HepG2 (cell line): ENCODE measurements around the gene LIPC. TPM values are rescaled to one million over a fixed set of nuclear protein-coding genes. Genes with fewer than 3 reads are reported as not detected.

Source experiments
- CCAR2 ChIP-seq: fragments of 200-400 bp; formaldehyde crosslinking; optimal IDR thresholded peaks from 2 replicates; pipeline ENCODE3; 2018; ENCODE audit warnings: low read depth, mild to moderate bottlenecking, low read length, moderate library complexity
- ELF3 ChIP-seq: IDR thresholded peaks from 2 replicates; pipeline ENCODE4 v1.6.1; 2016; ENCODE audit warnings: missing genetic modification reagents, missing compliant biosample characterization
- ETV5 ChIP-seq: IDR thresholded peaks from 2 replicates; pipeline ENCODE4 v1.6.1; 2018; ENCODE audit warnings: missing biosample characterization, missing genetic modification reagents, inconsistent platforms, borderline replicate concordance
- FOXK1 ChIP-seq: sonication (generic); formaldehyde crosslinking; IDR thresholded peaks from 2 replicates; pipeline ENCODE4 v1.4.0; 2020; ENCODE audit warnings: low read depth, missing genetic modification reagents, borderline replicate concordance
- GATAD1 ChIP-seq: IDR thresholded peaks from 2 replicates; pipeline ENCODE4 v1.6.1; 2016; ENCODE audit warnings: missing genetic modification reagents, missing compliant biosample characterization
- HIVEP1 ChIP-seq: sonication (generic); formaldehyde crosslinking; IDR thresholded peaks from 2 replicates; pipeline ENCODE4 v1.4.0; 2020; ENCODE audit warnings: mild to moderate bottlenecking, missing genetic modification reagents
- MYC ChIP-seq: sonication (generic); formaldehyde crosslinking; IDR thresholded peaks from 2 replicates; pipeline ENCODE4 v1.9.0; 2021; ENCODE audit warnings: missing genetic modification reagents, borderline replicate concordance
- RBM39 ChIP-seq: fragments of 200-400 bp; formaldehyde crosslinking; IDR thresholded peaks from one replicate; pipeline ENCODE4 v1.6.1; 2018; ENCODE audit warnings: antibody characterized with exemption, mild to moderate bottlenecking, low read depth, low read length; ENCODE audit not compliant: poor library complexity, severe bottlenecking
- SMYD3 ChIP-seq: sonication (generic); formaldehyde crosslinking; IDR thresholded peaks from 2 replicates; pipeline ENCODE4 v1.8.1; 2023; ENCODE audit warnings: mild to moderate bottlenecking, missing genetic modification reagents
- SP1 ChIP-seq, 2 experiments: fragments of 450-650 bp in 1 of 2; sonication (generic) in 1 of 2; formaldehyde crosslinking in 1 of 2; IDR thresholded peaks; 2 replicates each; pipeline versions ENCODE4 v1.4.0 to v1.6.1; 2016 to 2020; ENCODE audit warnings: missing genetic modification reagents in 1 of 2
- TP53 ChIP-seq: sonication (generic); formaldehyde crosslinking; conservative IDR thresholded peaks from 2 replicates; pipeline ENCODE4 v1.4.0; 2020; ENCODE audit warnings: missing genetic modification reagents
- ZNF12 ChIP-seq: sonication (generic); formaldehyde crosslinking; IDR thresholded peaks from 2 replicates; pipeline ENCODE4 v1.5.0; 2020; ENCODE audit warnings: missing genetic modification reagents
- ZNF451 ChIP-seq: sonication (generic); formaldehyde crosslinking; IDR thresholded peaks from 2 replicates; pipeline ENCODE4 v1.5.0; 2020; ENCODE audit warnings: mild to moderate bottlenecking, missing genetic modification reagents
- ZNF557 ChIP-seq: sonication (generic); formaldehyde crosslinking; IDR thresholded peaks from 2 replicates; pipeline ENCODE4 v1.4.0; 2020; ENCODE audit warnings: missing genetic modification reagents
- ZNF770 ChIP-seq: sonication (generic); formaldehyde crosslinking; IDR thresholded peaks from 2 replicates; pipeline ENCODE4 v1.5.0; 2020; ENCODE audit warnings: mild to moderate bottlenecking, missing genetic modification reagents
- polyA plus RNA-seq, 8 experiments: library from polyadenylated mRNA; depleted of rRNA in 3 of 8; stranded (reverse) in 7 of 8; unstranded in 1 of 8; fragments of >200 nt; fragmentation: Illumina TruSeq in 4 of 8; extraction: Trizol in 4 of 8; gene quantifications; 2 replicates each; pipeline versions ENCODE4 v1.2.1 to v1.2.3, GENCODE V29; 2011 to 2016; ENCODE audit warnings: low read depth in 4 of 8, missing spikeins in 1 of 8, mixed read lengths in 1 of 8; ENCODE audit not compliant: insufficient read depth in 1 of 8
- total RNA-seq, 5 experiments: library from RNA; depleted of rRNA; stranded (reverse); fragments of >200 nt; fragmentation: Illumina TruSeq; extraction: Trizol; gene quantifications; 2 replicates each; pipeline ENCODE4 v1.2.3, GENCODE V29; 2016; ENCODE audit warnings: low read depth in 1 of 5
- TF ChIP-seq, protein P1 (sequence below): sonication (generic); formaldehyde crosslinking; IDR thresholded peaks from 2 replicates; pipeline ENCODE4 v1.4.0; 2020; ENCODE audit warnings: missing genetic modification reagents
- TF ChIP-seq, protein P2 (sequence below): sonication (generic); formaldehyde crosslinking; IDR thresholded peaks from 2 replicates; pipeline ENCODE4 v1.4.0; 2020; ENCODE audit warnings: missing genetic modification reagents, borderline replicate concordance
- TF ChIP-seq, protein P3 (sequence below): sonication (generic); formaldehyde crosslinking; IDR thresholded peaks from 2 replicates; pipeline ENCODE4 v1.8.0; 2022; ENCODE audit warnings: mild to moderate bottlenecking, missing genetic modification reagents, moderate library complexity

The LIPC gene
- total and polyA plus RNA-seq, 2 of the 13 experiments (the other 11 are each of a cell fraction or from before 2014, with no cell fraction given): 26.0 to 38.0 TPM

- TF ChIP-seq ZNF770 (CRISPR knock-in tag) (no peak), ZNF12 (no peak), ELF3 (peak; percentile 40; the same call in 1 of the 2 replicates), FOXK1 (CRISPR knock-in tag) (0 out of 2 replicates have a peak, but pooled peaks have one; percentile 43), ZNF557 (CRISPR knock-in tag) (no peak), GATAD1 (CRISPR knock-in tag) (no peak), RBM39 (no peak), CCAR2 (no peak), MYC (no peak), ETV5 (no peak; the same call in 1 of the 2 replicates), TP53 (CRISPR knock-in tag) (no peak), SMYD3 (no peak), ZNF451 (CRISPR knock-in tag) (no peak), HIVEP1 (CRISPR knock-in tag) (peak; percentile 55; the same call in 1 of the 2 replicates), SP1 (IDR thresholded peaks at IDR 0.05) (no peak), SP1 (CRISPR knock-in tag; IDR thresholded peaks at IDR 0.05) (no peak)
- TF ChIP-seq, protein P1, sequence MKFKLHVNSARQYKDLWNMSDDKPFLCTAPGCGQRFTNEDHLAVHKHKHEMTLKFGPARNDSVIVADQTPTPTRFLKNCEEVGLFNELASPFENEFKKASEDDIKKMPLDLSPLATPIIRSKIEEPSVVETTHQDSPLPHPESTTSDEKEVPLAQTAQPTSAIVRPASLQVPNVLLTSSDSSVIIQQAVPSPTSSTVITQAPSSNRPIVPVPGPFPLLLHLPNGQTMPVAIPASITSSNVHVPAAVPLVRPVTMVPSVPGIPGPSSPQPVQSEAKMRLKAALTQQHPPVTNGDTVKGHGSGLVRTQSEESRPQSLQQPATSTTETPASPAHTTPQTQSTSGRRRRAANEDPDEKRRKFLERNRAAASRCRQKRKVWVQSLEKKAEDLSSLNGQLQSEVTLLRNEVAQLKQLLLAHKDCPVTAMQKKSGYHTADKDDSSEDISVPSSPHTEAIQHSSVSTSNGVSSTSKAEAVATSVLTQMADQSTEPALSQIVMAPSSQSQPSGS (CRISPR knock-in tag): no peak
- TF ChIP-seq, protein P2, sequence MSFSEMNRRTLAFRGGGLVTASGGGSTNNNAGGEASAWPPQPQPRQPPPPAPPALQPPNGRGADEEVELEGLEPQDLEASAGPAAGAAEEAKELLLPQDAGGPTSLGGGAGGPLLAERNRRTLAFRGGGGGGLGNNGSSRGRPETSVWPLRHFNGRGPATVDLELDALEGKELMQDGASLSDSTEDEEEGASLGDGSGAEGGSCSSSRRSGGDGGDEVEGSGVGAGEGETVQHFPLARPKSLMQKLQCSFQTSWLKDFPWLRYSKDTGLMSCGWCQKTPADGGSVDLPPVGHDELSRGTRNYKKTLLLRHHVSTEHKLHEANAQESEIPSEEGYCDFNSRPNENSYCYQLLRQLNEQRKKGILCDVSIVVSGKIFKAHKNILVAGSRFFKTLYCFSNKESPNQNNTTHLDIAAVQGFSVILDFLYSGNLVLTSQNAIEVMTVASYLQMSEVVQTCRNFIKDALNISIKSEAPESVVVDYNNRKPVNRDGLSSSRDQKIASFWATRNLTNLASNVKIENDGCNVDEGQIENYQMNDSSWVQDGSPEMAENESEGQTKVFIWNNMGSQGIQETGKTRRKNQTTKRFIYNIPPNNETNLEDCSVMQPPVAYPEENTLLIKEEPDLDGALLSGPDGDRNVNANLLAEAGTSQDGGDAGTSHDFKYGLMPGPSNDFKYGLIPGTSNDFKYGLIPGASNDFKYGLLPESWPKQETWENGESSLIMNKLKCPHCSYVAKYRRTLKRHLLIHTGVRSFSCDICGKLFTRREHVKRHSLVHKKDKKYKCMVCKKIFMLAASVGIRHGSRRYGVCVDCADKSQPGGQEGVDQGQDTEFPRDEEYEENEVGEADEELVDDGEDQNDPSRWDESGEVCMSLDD (CRISPR knock-in tag): no peak
- TF ChIP-seq, protein P3, sequence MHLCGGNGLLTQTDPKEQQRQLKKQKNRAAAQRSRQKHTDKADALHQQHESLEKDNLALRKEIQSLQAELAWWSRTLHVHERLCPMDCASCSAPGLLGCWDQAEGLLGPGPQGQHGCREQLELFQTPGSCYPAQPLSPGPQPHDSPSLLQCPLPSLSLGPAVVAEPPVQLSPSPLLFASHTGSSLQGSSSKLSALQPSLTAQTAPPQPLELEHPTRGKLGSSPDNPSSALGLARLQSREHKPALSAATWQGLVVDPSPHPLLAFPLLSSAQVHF (CRISPR knock-in tag): no peak
These were observed 120.1 kb downstream of the LIPC start (continued) for GRCh38 chr15:58551764-58552504.
